Measurements from ENCODE around the gene DNAJA2. TPM values are rescaled to one million over a fixed set of nuclear protein-coding genes. Genes with fewer than 3 reads are reported as not detected.

DNAJA2 gene
- polyA plus RNA-seq, 1 experiment, result 8.3 TPM

DNA sequence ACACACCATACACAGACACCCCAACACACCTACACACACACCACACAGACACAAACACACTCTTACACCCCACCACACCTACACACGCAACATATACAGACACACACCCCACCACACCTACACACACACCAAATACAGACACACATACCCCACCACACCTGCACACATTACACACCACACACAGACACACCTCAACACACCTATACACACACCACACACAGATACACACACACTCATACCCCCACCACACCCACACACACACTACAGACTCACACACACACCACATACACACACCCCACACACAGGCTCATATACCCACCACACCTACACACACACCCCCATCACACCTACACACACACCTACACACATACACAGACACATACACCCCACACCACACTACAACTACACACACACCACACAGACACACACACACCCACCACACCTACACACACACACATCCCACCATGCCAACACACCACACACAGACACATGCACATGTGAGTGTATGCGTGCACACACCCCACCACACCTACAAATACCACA lies 57.9 kb downstream of the DNAJA2 start:
- H3K4me3 ChIP-seq (ENCODE audit: low read depth, low read length), result no peak overlapping the region
- CTCF ChIA-PET, result interaction anchor here (5.3 kb wide), 1 partner anchor 62 kb away, joined by 26 read pairs; no protein-coding TSS in a partner anchor
- H3K27me3 ChIP-seq (ENCODE audit: control insufficient read depth, insufficient read depth, low read length), result no peaks in the 10 kb centered on the region
- TF ChIP-seq, protein P1, sequence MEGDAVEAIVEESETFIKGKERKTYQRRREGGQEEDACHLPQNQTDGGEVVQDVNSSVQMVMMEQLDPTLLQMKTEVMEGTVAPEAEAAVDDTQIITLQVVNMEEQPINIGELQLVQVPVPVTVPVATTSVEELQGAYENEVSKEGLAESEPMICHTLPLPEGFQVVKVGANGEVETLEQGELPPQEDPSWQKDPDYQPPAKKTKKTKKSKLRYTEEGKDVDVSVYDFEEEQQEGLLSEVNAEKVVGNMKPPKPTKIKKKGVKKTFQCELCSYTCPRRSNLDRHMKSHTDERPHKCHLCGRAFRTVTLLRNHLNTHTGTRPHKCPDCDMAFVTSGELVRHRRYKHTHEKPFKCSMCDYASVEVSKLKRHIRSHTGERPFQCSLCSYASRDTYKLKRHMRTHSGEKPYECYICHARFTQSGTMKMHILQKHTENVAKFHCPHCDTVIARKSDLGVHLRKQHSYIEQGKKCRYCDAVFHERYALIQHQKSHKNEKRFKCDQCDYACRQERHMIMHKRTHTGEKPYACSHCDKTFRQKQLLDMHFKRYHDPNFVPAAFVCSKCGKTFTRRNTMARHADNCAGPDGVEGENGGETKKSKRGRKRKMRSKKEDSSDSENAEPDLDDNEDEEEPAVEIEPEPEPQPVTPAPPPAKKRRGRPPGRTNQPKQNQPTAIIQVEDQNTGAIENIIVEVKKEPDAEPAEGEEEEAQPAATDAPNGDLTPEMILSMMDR (IDR thresholded peaks at IDR 0.05; ENCODE audit: insufficient read depth, low read depth, low read length), result no peak
- peaks cover 33% of the 10 kb centered on the region for H3K36me3 ChIP-seq (ENCODE audit: control insufficient read depth, insufficient read depth, low read length)
- DNase-seq (ENCODE audit: low read depth), result no peak
- POLR2A ChIA-PET, result no interaction called here

DNA sequence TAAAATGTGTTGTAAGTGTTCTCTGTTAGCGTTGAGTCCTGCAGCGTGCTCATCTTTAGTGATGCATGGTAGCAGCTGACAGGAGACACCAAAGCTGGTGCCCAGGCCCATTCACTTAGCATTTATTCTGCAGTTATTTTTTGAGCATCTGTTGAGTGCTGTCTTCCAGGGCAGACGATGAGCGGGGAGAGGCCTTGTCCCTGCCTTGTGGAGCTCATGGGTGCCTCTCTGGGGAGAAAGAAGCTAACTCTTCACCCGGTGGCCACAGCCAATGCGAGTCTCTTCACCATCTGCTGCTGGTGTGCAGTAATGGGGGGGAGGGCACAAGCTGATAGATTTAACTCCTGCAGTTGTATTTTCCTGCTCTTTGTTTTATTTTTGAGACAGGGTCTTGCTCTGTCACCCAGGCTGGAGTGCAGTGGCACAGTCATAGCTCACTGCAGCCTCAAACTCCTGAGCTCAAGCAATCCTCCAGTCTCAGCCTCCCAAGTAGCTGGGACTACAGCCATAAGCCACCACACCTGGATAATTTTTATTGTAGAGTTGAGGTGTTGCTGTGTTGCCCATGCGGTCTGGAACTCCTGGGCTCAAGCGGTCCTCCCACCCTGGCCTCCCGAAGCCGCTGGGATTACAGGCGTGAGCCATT lies 58.8 kb downstream of the DNAJA2 start:
- peaks cover 31% of the 10 kb centered on the region for H3K36me3 ChIP-seq (ENCODE audit: control insufficient read depth, insufficient read depth, low read length)
- CTCF ChIA-PET, result interaction anchor here (3.7 to 13.4 kb wide), 2 partner anchors 15 to 63 kb away, joined by 20 to 231 read pairs; no protein-coding TSS in a partner anchor
- DNase-seq (ENCODE audit: low read depth), result no peak

DNA sequence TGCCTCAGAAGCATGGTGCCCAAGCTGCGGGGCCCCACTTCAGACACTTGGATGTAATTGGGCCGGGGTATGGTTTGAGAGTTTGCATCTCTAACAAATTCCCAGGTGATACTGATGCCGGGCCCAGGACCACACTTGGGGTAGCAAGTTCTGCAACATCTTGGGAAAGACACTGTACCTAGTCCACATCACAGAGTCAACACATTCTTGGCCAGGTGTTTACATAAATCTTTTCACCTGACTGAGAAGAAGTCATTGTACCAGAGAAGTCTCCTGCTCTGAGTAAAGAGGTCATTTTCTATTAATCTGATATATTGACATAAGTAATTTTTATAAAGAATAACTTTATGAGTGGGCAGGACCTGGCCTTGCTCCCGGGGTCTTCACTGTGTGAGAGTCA lies 61.8 kb downstream of the DNAJA2 start:
- TF ChIP-seq, protein P1 (IDR thresholded peaks at IDR 0.05; ENCODE audit: insufficient read depth, low read depth, low read length), result no peak
- Histone ChIP-seq H3K4me3 (ENCODE audit: low read depth, low read length) (no peak overlapping the region), H3K36me3 (ENCODE audit: control insufficient read depth, insufficient read depth, low read length) (peaks cover 29% of the 10 kb centered on the region), H3K27me3 (ENCODE audit: control insufficient read depth, insufficient read depth, low read length) (no peaks in the 10 kb centered on the region)
- POLR2A ChIA-PET, result no interaction called here
- CTCF ChIA-PET, result interaction anchor here (0.8 to 13.4 kb wide), 5 partner anchors 15 to 60 kb away, joined by 3 to 231 read pairs (median 16); no protein-coding TSS in a partner anchor
- no peak for DNase-seq (ENCODE audit: low read depth)

More for the DNA sequence above, 58.8 kb downstream of the DNAJA2 start:
- POLR2A ChIA-PET, result no interaction called here
- Histone ChIP-seq H3K27me3 (ENCODE audit: control insufficient read depth, insufficient read depth, low read length) (no peaks in the 10 kb centered on the region), H3K4me3 (ENCODE audit: low read depth, low read length) (no peak overlapping the region)
- TF ChIP-seq, protein P1 (IDR thresholded peaks at IDR 0.05; ENCODE audit: insufficient read depth, low read depth, low read length), result no peak

DNA sequence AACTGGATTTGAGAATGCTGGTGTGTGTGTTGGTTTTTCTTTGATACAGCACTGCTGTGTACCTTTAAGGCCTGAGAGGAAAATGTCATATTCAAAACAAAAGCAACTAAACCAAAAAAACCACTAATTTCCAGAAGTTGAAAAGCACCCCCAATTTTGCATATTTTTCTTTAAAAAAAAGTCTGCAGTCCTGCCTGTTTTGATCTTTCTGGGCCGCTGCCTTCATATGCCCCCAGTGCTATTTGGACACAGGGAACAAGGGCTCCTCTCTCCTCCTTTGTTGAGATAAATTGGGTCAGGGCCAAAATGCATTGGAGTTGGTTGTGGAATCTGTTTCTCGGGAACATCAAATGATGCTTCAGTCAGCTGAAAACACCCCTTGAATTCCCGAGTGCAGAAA lies 62.4 kb downstream of the DNAJA2 start:
- Histone ChIP-seq H3K4me3 (ENCODE audit: low read depth, low read length) (no peak overlapping the region), H3K36me3 (ENCODE audit: control insufficient read depth, insufficient read depth, low read length) (peaks cover 27% of the 10 kb centered on the region), H3K27me3 (ENCODE audit: control insufficient read depth, insufficient read depth, low read length) (no peaks in the 10 kb centered on the region)
- CTCF ChIA-PET, result interaction anchor here (2.8 to 13.4 kb wide), 3 partner anchors 18 to 60 kb away, joined by 16 to 231 read pairs (median 20); no protein-coding TSS in a partner anchor
- POLR2A ChIA-PET, result no interaction called here
- TF ChIP-seq, protein P1 (IDR thresholded peaks at IDR 0.05; ENCODE audit: insufficient read depth, low read depth, low read length), result no peak
- no peak for DNase-seq (ENCODE audit: low read depth)

DNA sequence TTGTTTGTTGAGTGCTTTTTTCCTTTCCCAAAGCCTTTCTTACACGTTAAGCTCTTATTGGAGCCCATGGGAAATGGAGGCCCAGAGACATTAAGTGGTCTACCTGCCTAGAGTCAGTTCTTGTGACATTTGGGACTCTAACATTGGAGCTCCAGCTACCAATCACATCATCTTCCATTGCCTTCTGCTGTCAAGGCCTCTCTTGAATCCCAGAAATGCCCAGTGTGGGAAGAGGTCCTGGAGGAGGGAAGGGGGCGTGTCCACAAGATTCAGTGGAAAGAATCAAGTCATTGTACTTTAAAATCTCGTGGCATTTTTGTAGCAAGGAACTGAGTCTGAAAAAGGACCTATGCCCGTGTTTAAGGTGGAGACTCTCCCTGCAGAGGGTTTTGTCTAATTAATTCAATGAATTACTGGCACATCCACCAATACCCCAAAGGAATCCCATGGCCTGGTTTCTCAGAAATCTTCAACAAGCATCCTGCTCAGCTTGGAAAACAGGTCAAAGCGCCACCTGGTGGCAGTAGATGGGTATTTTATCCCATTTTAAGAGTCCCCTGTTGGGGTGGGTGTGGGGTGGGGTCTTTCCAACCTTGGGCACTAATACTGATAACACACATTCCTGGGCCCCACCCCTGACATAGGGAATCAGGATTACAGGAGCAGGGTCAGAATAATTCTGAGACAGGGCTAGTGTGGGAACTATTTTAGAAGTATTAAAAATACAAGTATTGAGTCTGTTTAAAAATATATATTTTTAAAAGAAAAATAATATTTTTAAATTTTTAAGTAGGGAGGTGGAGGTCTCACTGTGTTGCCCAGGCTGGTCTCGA lies 64.7 kb downstream of the DNAJA2 start:
- Histone ChIP-seq H3K27me3 (ENCODE audit: control insufficient read depth, insufficient read depth, low read length) (no peaks in the 10 kb centered on the region), H3K4me3 (ENCODE audit: low read depth, low read length) (no peak overlapping the region), H3K36me3 (ENCODE audit: control insufficient read depth, insufficient read depth, low read length) (peaks cover 26% of the 10 kb centered on the region)
- DNase-seq (ENCODE audit: low read depth), result no peak
- TF ChIP-seq, protein P1 (IDR thresholded peaks at IDR 0.05; ENCODE audit: insufficient read depth, low read depth, low read length), result peak; percentile 75
- CTCF ChIA-PET, result interaction anchor here (0.6 to 13.4 kb wide), 23 partner anchors 8 to 108 kb away, joined by 3 to 231 read pairs (median 3); no protein-coding TSS in a partner anchor
- POLR2A ChIA-PET, result no interaction called here
